ENCODE results near the gene TBC1D23.
"Not testable (repeated sequence)": the region's sequence is repeated elsewhere in the genome, so short reads cannot be mapped to it uniquely, and the experiment has no call there.

The TBC1D23 gene

GRCh38 chr3:100334488-100335351 lies 73.9 kb downstream of the TBC1D23 start, which contains the start of gene NIT2:
NIT2 (plus strand) TSS chr3:100334757; CDS start chr3:100334792, 35 bp downstream.
- peak; percentile 87 for DNase-seq
- in situ Hi-C loops (cut with MboI; ENCODE audit: low pct_unique_long_range_greater_than_20kb, low sequenced_read_pairs), result no loop called here

GRCh38 chr3:100335434-100335833 lies 74.6 kb downstream of the TBC1D23 start:
- in situ Hi-C loops (cut with MboI; ENCODE audit: low pct_unique_long_range_greater_than_20kb, low sequenced_read_pairs), result no loop called here
- DNase-seq, result no peak

- in situ Hi-C loops (cut with MboI; ENCODE audit: low pct_unique_long_range_greater_than_20kb, low sequenced_read_pairs); DNase-seq: not testable (repeated sequence)
Observed at GRCh38 chr3:100336229-100336628, 75.4 kb downstream of the TBC1D23 start.

- no peak for DNase-seq
- in situ Hi-C loops (cut with MboI; ENCODE audit: low pct_unique_long_range_greater_than_20kb, low sequenced_read_pairs), result no loop called here
Observed at GRCh38 chr3:100338911-100339310, 78.1 kb downstream of the TBC1D23 start.

GRCh38 chr3:100339786-100340185 lies 79.0 kb downstream of the TBC1D23 start:
- no peak for DNase-seq
- in situ Hi-C loops (cut with MboI; ENCODE audit: low pct_unique_long_range_greater_than_20kb, low sequenced_read_pairs), result no loop called here

- in situ Hi-C loops (cut with MboI; ENCODE audit: low pct_unique_long_range_greater_than_20kb, low sequenced_read_pairs), result no loop called here
- DNase-seq, result no peak
Observed at GRCh38 chr3:100340527-100340926, 79.7 kb downstream of the TBC1D23 start.

GRCh38 chr3:100348727-100349126 lies 87.9 kb downstream of the TBC1D23 start:
- in situ Hi-C loops (cut with MboI; ENCODE audit: low pct_unique_long_range_greater_than_20kb, low sequenced_read_pairs), result no loop called here
- no peak for DNase-seq

- DNase-seq, result not testable (repeated sequence)
Observed at GRCh38 chr3:100351770-100352169, 91.0 kb downstream of the TBC1D23 start.

GRCh38 chr3:100352296-100353231 lies 91.8 kb downstream of the TBC1D23 start:
- no peak for DNase-seq
- in situ Hi-C loops (cut with MboI; ENCODE audit: low pct_unique_long_range_greater_than_20kb, low sequenced_read_pairs), result no loop called here

More at GRCh38 chr3:100351770-100352169, 91.0 kb downstream of the TBC1D23 start:
- in situ Hi-C loops (cut with MboI; ENCODE audit: low pct_unique_long_range_greater_than_20kb, low sequenced_read_pairs), result not testable (repeated sequence)

- in situ Hi-C loops (cut with MboI; ENCODE audit: low pct_unique_long_range_greater_than_20kb, low sequenced_read_pairs), result no loop called here
- no peak for DNase-seq
Observed at GRCh38 chr3:100354850-100355249, 94.1 kb downstream of the TBC1D23 start.

- in situ Hi-C loops (cut with MboI; ENCODE audit: low pct_unique_long_range_greater_than_20kb, low sequenced_read_pairs), result no loop called here
- DNase-seq, result no peak
Observed at GRCh38 chr3:100358413-100358812, 97.6 kb downstream of the TBC1D23 start.

- no peak for DNase-seq
- in situ Hi-C loops (cut with MboI; ENCODE audit: low pct_unique_long_range_greater_than_20kb, low sequenced_read_pairs), result no loop called here
Observed at GRCh38 chr3:100359035-100359434, 98.2 kb downstream of the TBC1D23 start.

GRCh38 chr3:100360757-100361496 lies 100.1 kb downstream of the TBC1D23 start:
- in situ Hi-C loops (cut with MboI; ENCODE audit: low pct_unique_long_range_greater_than_20kb, low sequenced_read_pairs), result no loop called here
- no peak for DNase-seq

- no peak for DNase-seq
- in situ Hi-C loops (cut with MboI; ENCODE audit: low pct_unique_long_range_greater_than_20kb, low sequenced_read_pairs), result no loop called here
Observed at GRCh38 chr3:100361897-100362296, 101.1 kb downstream of the TBC1D23 start.

- in situ Hi-C loops (cut with MboI; ENCODE audit: low pct_unique_long_range_greater_than_20kb, low sequenced_read_pairs), result no loop called here
- no peak for DNase-seq
Observed at GRCh38 chr3:100364421-100364820, 103.6 kb downstream of the TBC1D23 start.

GRCh38 chr3:100366424-100366823 lies 105.6 kb downstream of the TBC1D23 start:
- in situ Hi-C loops (cut with MboI; ENCODE audit: low pct_unique_long_range_greater_than_20kb, low sequenced_read_pairs), result no loop called here
- no peak for DNase-seq

GRCh38 chr3:100368441-100368840 lies 107.6 kb downstream of the TBC1D23 start:
- DNase-seq, result no peak
- in situ Hi-C loops (cut with MboI; ENCODE audit: low pct_unique_long_range_greater_than_20kb, low sequenced_read_pairs), result no loop called here

- in situ Hi-C loops (cut with MboI; ENCODE audit: low pct_unique_long_range_greater_than_20kb, low sequenced_read_pairs), result no loop called here
- no peak for DNase-seq
Observed at GRCh38 chr3:100370756-100371155, 110.0 kb downstream of the TBC1D23 start.

- in situ Hi-C loops (cut with MboI; ENCODE audit: low pct_unique_long_range_greater_than_20kb, low sequenced_read_pairs), result no loop called here
- no peak for DNase-seq
Observed at GRCh38 chr3:100374521-100374920, 113.7 kb downstream of the TBC1D23 start.

Measured in KBM-7 (cell line).